ENCODE results near the gene KRT6A. TPM values are rescaled to one million over a fixed set of nuclear protein-coding genes. Genes with fewer than 3 reads are reported as not detected.

Gene KRT6A
- total and polyA plus RNA-seq, 2 of the 8 experiments (the other 6 are each of a cell fraction or from before 2014, with no cell fraction given), result 0.11 TPM; not detected in 1

GRCh38 chr12:52444647-52445595 is 48.1 kb downstream of the KRT6A start (continued):
- TF ChIP-seq MAX (IDR thresholded peaks at IDR 0.05), result no peak
- TF ChIP-seq CBX8 (IDR thresholded peaks at IDR 0.05; ENCODE audit: borderline replicate concordance, low read depth, low read length), result no peak
